ENCODE data around the gene TTC34. TPM values are rescaled to one million over a fixed set of nuclear protein-coding genes. Genes with fewer than 3 reads are reported as not detected.

The TTC34 gene
- polyA plus RNA-seq, 3 donors, result 0.03 to 1.00 TPM; not detected in 1

GRCh38 chr1:2606396-2606880 lies 195.1 kb downstream of the TTC34 start:
- no peak for TF ChIP-seq CTCF (IDR thresholded peaks at IDR 0.05)
- H2AFZ ChIP-seq (ENCODE audit: insufficient read depth, low read depth, low read length, poor library complexity, severe bottlenecking), result no peak overlapping the region
- WGBS (ENCODE audit: insufficient coverage), result 88% methylated on average over 9 of the region's 15 CpGs
- no peak overlapping the region for H3K4me3 ChIP-seq (replicated peaks in 1 of 3; ENCODE audit: low read depth in 2 of 3, low read length in 3 of 3)
- H4K20me1 ChIP-seq (ENCODE audit: insufficient read depth, low read length), result no peaks in the 10 kb centered on the region
- no peak overlapping the region for H3K9ac ChIP-seq (ENCODE audit: insufficient read depth, low read length, poor library complexity, severe bottlenecking)
- no peaks in the 10 kb centered on the region for H3K4me1 Mint-ChIP-seq
- peaks cover 0 to 3% (median 0%) of the 10 kb centered on the region in 7 donors for H3K9me3 Mint-ChIP-seq
- no peak overlapping the region for H3K27ac Mint-ChIP-seq
- no peaks in the 10 kb centered on the region for H3K9me3 ChIP-seq (replicated peaks in 1 of 2; ENCODE audit: control insufficient read depth in 1 of 2, insufficient read depth in 1 of 2, low read length in 2 of 2)
- intact Hi-C loops (cut with micrococcal nuclease), result no loop called here
- H3K27me3 Mint-ChIP-seq (ENCODE audit: low read depth in 3 of 3), result peaks cover 2 to 21% (median 14%) of the 10 kb centered on the region in 3 donors
- H3K4me3 Mint-ChIP-seq, result no peak overlapping the region
- no peaks in the 10 kb centered on the region for H3K27me3 ChIP-seq (ENCODE audit: control insufficient read depth in 2 of 2, insufficient read depth in 2 of 2, low read length in 2 of 2)
- H3K4me1 ChIP-seq (ENCODE audit: control insufficient read depth in 1 of 2, insufficient read depth in 2 of 2, low read length in 2 of 2), result no peaks in the 10 kb centered on the region
- no peaks in the 10 kb centered on the region for H3K79me2 ChIP-seq (ENCODE audit: insufficient read depth, low read length)
- DNase-seq, result no peak
- H3K36me3 Mint-ChIP-seq, result no peaks in the 10 kb centered on the region
- no peak overlapping the region for H3K4me2 ChIP-seq (replicated peaks; ENCODE audit: extremely low read depth, low read length, poor library complexity, severe bottlenecking)
- H3K36me3 ChIP-seq (replicated peaks in 1 of 2; ENCODE audit: control insufficient read depth in 1 of 2, insufficient read depth in 2 of 2, low read length in 2 of 2), result no peaks in the 10 kb centered on the region
- no peak overlapping the region for H3K27ac ChIP-seq (ENCODE audit: low read depth in 1 of 2, low read length in 2 of 2)

GRCh38 chr1:2605509-2606395 lies 195.7 kb downstream of the TTC34 start:
- no peaks in the 10 kb centered on the region for H3K9me3 ChIP-seq (replicated peaks in 1 of 2; ENCODE audit: control insufficient read depth in 1 of 2, insufficient read depth in 1 of 2, low read length in 2 of 2)
- H3K27me3 Mint-ChIP-seq (ENCODE audit: low read depth in 3 of 3), result peaks cover 2 to 18% (median 10%) of the 10 kb centered on the region in 3 donors
- no peak overlapping the region for H2AFZ ChIP-seq (ENCODE audit: insufficient read depth, low read depth, low read length, poor library complexity, severe bottlenecking)
- H4K20me1 ChIP-seq (ENCODE audit: insufficient read depth, low read length), result no peaks in the 10 kb centered on the region
- no peaks in the 10 kb centered on the region for H3K4me1 ChIP-seq (ENCODE audit: control insufficient read depth in 1 of 2, insufficient read depth in 2 of 2, low read length in 2 of 2)
- no peak overlapping the region for H3K27ac Mint-ChIP-seq
- H3K36me3 Mint-ChIP-seq, result no peaks in the 10 kb centered on the region
- peaks cover 0 to 3% (median 0%) of the 10 kb centered on the region in 7 donors for H3K9me3 Mint-ChIP-seq
- H3K36me3 ChIP-seq (replicated peaks in 1 of 2; ENCODE audit: control insufficient read depth in 1 of 2, insufficient read depth in 2 of 2, low read length in 2 of 2), result no peaks in the 10 kb centered on the region
- 96% methylated on average over 31 of the region's 48 CpGs for WGBS (ENCODE audit: insufficient coverage)
- H3K27ac ChIP-seq (ENCODE audit: low read depth in 1 of 2, low read length in 2 of 2), result no peak overlapping the region
- H3K9ac ChIP-seq (ENCODE audit: insufficient read depth, low read length, poor library complexity, severe bottlenecking), result no peak overlapping the region
- intact Hi-C loops (cut with micrococcal nuclease), result no loop called here
- H3K4me3 ChIP-seq (replicated peaks in 1 of 3; ENCODE audit: low read depth in 2 of 3, low read length in 3 of 3), result no peak overlapping the region
- no peak overlapping the region for H3K4me3 Mint-ChIP-seq
- no peak for DNase-seq
- no peak overlapping the region for H3K4me2 ChIP-seq (replicated peaks; ENCODE audit: extremely low read depth, low read length, poor library complexity, severe bottlenecking)
- no peak for TF ChIP-seq CTCF (IDR thresholded peaks at IDR 0.05)
- no peaks in the 10 kb centered on the region for H3K4me1 Mint-ChIP-seq
- no peaks in the 10 kb centered on the region for H3K79me2 ChIP-seq (ENCODE audit: insufficient read depth, low read length)
- no peaks in the 10 kb centered on the region for H3K27me3 ChIP-seq (ENCODE audit: control insufficient read depth in 2 of 2, insufficient read depth in 2 of 2, low read length in 2 of 2)
